Esophagus muscularis mucosa (tissue), 4 donors: Measurements from ENCODE around the gene RPL13. TPM values are rescaled to one million over a fixed set of nuclear protein-coding genes. Genes with fewer than 3 reads are reported as not detected.

ENCODE experiments used
- DNase-seq: peaks from one replicate; pipeline ENCODE4 v3.0.0-alpha.2; 2017; ENCODE audit errors: extremely low spot score
- H3K27ac ChIP-seq, 4 donors: fragments of 200-600 bp; sonication (generic); replicated peaks in 1 of 4; 1 replicate in 3 of 4; 2 replicates in 1 of 4; pipeline ENCODE4 v1.5.1; 2016 to 2019; ENCODE audit warnings: mild to moderate bottlenecking in 1 of 4
- H3K27me3 ChIP-seq, 4 donors: fragments of 200-600 bp; sonication (generic); one replicate each; pipeline versions ENCODE4 v1.5.1 to v1.6.0; 2016 to 2019
- H3K36me3 ChIP-seq, 4 donors: fragments of 200-600 bp; sonication (generic); one replicate each; pipeline ENCODE4 v1.5.1; 2016 to 2019
- H3K4me1 ChIP-seq, 4 donors: fragments of 200-600 bp; sonication (generic); one replicate each; pipeline ENCODE4 v1.5.1; 2016 to 2019
- H3K4me3 ChIP-seq, 4 donors: fragments of 200-600 bp; sonication (generic); 1 replicate in 2 of 4; 2 replicates in 2 of 4; pipeline ENCODE4 v1.5.1; 2016 to 2019; ENCODE audit warnings: mild to moderate bottlenecking in 4 of 4, moderate library complexity in 1 of 4
- H3K9me3 ChIP-seq, 4 donors: fragments of 200-600 bp; sonication (generic); 1 replicate in 3 of 4; 2 replicates in 1 of 4; pipeline ENCODE4 v1.5.1; 2016 to 2019
- EP300 ChIP-seq: sonication (generic); formaldehyde crosslinking; IDR thresholded peaks from one replicate; pipeline ENCODE4 v1.6.1; 2017; ENCODE audit warnings: antibody characterized with exemption
- POLR2A ChIP-seq: fragments of 450-650 bp; IDR thresholded peaks from one replicate; pipeline ENCODE4 v1.6.1; 2017; ENCODE audit warnings: antibody characterized with exemption, moderate library complexity, mild to moderate bottlenecking, low read depth
- POLR2AphosphoS5 ChIP-seq, 2 donors: sonication (generic); formaldehyde crosslinking; IDR thresholded peaks; one replicate each; pipeline ENCODE4 v1.6.1; 2017; ENCODE audit warnings: antibody characterized with exemption in 2 of 2
- WGBS: methylation state at CpG from one replicate; pipeline ENCODE4 v1.1.5; 2018; 5-methylcytosine and 5-hydroxymethylcytosine counted together
- intact Hi-C: fragments of 100-400 bp; cut with DNase I; formaldehyde crosslinking; loops from one replicate; pipeline ENCODE4 v1.15.1; 2023
- total RNA-seq, 4 donors: library from RNA; depleted of rRNA; stranded (reverse); fragments of >200 nt; gene quantifications; one replicate each; pipeline versions ENCODE4 v1.1.0 to v1.2.1, GENCODE V29; 2016
- TF ChIP-seq, protein P1 (sequence below), 3 experiments: fragments of 200-600 bp in 2 of 3; fragments of 450-650 bp in 1 of 3; sonication (generic) in 2 of 3; IDR thresholded peaks; one replicate each; pipeline ENCODE4 v1.5.1; 2017 to 2019; ENCODE audit warnings: antibody characterized with exemption in 3 of 3, mild to moderate bottlenecking in 2 of 3, moderate library complexity in 1 of 3

The RPL13 gene
- total RNA-seq, 4 donors from 2014 or later = 4,039 to 6,804 (median 5,312) TPM

DNA sequence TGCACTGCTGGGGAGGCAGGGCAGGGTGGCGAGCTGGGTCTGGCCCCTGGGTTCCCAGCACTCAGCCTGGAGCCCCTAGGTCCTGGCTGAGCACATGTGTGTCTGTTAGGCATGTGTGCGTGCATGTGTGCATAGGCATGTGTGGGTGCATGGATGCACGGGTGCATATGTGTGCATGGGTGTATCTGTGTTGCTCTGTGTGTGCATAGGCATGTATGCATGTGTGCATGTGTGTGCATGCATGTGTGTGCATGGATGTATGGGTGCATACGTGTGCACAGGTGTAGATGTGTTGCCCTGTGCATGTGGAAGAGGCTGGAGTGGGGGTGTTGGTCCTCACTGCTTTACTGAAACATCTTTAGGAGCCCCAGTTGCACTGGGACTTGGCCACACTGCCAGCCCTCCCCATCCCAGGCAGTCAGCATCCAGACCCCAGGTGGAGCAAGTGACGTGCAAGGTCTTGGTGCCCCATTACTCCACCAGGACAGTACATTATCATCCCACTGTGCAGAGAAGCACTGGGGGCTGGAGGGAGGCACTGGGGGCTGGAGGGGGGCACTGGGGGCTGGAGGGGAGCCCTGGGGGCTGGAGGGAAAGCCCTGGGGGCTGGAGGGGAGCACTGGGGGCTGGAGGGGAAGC lies 42.6 kb downstream of the RPL13 start:
- H3K27me3 ChIP-seq = peaks cover 0 to 49% (median 0%) of the 10 kb centered on the region in 4 donors
- no peak overlapping the region for H3K27ac ChIP-seq
- H3K36me3 ChIP-seq = no peaks in the 10 kb centered on the region
- intact Hi-C loops = no loop called here
- no peaks in the 10 kb centered on the region for H3K9me3 ChIP-seq
- DNase-seq = no peak
- no peak for TF ChIP-seq EP300
- 52% methylated on average over 4 of the region's 5 CpGs for WGBS
- peaks cover 3 to 14% (median 11%) of the 10 kb centered on the region in 4 donors for H3K4me1 ChIP-seq
- no peak overlapping the region for H3K4me3 ChIP-seq

DNA sequence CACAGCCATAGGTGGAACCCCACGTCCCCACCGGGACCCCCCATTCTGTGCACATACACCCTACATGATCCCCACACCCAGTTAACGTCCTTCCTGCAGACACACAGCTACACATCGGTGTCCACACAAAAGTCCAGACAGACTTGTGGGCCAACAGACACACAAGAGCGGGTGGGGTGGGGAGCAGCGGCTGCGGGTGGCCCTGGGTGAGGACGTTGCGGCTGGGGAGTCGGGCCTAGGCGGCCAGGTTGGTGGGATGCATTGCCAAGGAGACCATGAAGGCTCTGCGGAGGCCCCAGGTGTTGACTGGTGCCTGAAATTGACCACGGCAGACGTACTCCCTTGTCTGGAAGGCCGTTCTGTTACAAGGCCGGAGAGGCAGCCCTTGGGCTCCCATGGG lies 44.3 kb downstream of the RPL13 start:
- 88% methylated on average over 15 of the region's 16 CpGs for WGBS
- no peak overlapping the region for H3K4me3 ChIP-seq
- TF ChIP-seq EP300 (no peak), POLR2AphosphoS5 (IDR thresholded peaks at IDR 0.05) (no peak), POLR2A (no peak)
- TF ChIP-seq, protein P1, sequence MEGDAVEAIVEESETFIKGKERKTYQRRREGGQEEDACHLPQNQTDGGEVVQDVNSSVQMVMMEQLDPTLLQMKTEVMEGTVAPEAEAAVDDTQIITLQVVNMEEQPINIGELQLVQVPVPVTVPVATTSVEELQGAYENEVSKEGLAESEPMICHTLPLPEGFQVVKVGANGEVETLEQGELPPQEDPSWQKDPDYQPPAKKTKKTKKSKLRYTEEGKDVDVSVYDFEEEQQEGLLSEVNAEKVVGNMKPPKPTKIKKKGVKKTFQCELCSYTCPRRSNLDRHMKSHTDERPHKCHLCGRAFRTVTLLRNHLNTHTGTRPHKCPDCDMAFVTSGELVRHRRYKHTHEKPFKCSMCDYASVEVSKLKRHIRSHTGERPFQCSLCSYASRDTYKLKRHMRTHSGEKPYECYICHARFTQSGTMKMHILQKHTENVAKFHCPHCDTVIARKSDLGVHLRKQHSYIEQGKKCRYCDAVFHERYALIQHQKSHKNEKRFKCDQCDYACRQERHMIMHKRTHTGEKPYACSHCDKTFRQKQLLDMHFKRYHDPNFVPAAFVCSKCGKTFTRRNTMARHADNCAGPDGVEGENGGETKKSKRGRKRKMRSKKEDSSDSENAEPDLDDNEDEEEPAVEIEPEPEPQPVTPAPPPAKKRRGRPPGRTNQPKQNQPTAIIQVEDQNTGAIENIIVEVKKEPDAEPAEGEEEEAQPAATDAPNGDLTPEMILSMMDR (IDR thresholded peaks at IDR 0.05) = no peak
- H3K9me3 ChIP-seq = no peaks in the 10 kb centered on the region
- H3K27me3 ChIP-seq = peaks cover 0 to 63% (median 0%) of the 10 kb centered on the region in 4 donors
- intact Hi-C loops = no loop called here
- no peak for DNase-seq
- peaks cover 3 to 14% (median 11%) of the 10 kb centered on the region in 4 donors for H3K4me1 ChIP-seq
- H3K27ac ChIP-seq = no peak overlapping the region
- H3K36me3 ChIP-seq = no peaks in the 10 kb centered on the region

DNA sequence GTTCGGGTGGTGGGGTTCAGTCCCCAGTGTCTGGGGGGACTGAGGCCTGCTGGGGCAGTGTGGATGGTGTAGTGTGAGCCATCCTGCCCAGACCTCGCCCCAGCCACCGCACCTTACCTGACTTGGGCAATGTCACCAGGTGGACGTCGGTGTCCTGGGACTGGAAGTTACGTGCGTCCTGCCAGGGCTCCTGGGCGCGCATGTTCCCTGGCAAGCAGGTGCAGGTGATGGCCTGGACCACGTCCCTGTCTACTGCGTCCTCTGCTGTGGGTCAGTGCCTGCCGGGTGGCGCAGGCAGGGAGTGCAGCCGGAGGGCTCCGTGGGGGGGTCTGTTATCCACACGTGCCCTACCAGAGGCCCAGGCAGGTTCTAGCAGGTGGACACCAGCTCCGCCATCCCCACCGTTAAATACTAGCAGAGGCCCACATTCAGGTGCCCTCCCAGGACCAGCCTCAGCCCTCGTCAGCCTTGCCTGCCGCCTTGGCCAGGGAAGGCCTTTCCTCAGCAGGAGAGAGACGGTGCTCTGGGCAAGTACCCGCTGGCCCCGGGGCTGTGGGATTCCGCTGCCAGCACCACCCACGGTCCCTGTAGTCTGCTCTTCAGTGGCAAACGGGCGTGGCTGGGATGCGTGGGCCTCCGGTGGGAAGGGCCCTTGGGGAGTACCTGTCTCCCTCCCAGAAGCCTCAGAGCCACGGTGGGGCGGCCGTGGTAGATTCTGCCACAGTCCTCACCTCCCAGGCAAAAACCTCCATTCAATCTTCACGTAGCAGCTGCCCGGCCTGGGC lies 44.9 kb downstream of the RPL13 start:
- H3K4me1 ChIP-seq = peaks cover 3 to 14% (median 11%) of the 10 kb centered on the region in 4 donors
- H3K27ac ChIP-seq = no peak overlapping the region
- no peak overlapping the region for H3K4me3 ChIP-seq
- no peak for DNase-seq
- peaks cover 0 to 63% (median 0%) of the 10 kb centered on the region in 4 donors for H3K27me3 ChIP-seq
- intact Hi-C loops = no loop called here
- no peaks in the 10 kb centered on the region for H3K36me3 ChIP-seq
- WGBS = 78% methylated on average over 8 of the region's 34 CpGs
- TF ChIP-seq, protein P1 (IDR thresholded peaks at IDR 0.05) = no peak
- TF ChIP-seq EP300 = no peak
- TF ChIP-seq POLR2AphosphoS5 (IDR thresholded peaks at IDR 0.05) = no peak
- no peak for TF ChIP-seq POLR2A
- H3K9me3 ChIP-seq = no peaks in the 10 kb centered on the region

DNA sequence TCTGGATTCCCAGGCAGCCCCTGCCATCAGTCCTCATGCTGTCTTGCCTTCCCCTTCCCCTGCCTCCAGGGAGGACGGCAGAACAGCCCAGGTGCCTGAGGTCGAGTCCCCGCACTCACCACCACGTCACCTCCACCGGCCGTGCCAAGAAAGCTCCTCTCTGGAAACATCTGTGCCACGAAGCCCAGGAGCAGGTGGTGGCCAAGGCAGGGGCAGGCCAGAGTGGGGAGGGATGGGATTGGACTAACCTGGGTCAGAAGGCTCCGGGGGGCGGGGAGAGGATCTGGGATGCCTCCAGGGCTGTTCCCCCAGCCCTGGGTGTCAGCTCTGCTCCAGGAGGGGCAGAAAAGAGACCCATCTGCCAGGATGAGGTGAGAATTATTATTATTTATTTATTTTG lies 45.5 kb downstream of the RPL13 start:
- Histone ChIP-seq H3K9me3 (no peaks in the 10 kb centered on the region), H3K4me1 (peaks cover 3 to 14% (median 11%) of the 10 kb centered on the region in 4 donors), H3K27ac (no peak overlapping the region), H3K4me3 (no peak overlapping the region), H3K36me3 (no peaks in the 10 kb centered on the region), H3K27me3 (peaks cover 0 to 68% (median 0%) of the 10 kb centered on the region in 4 donors)
- no peak for DNase-seq
- intact Hi-C loops = no loop called here
- TF ChIP-seq, protein P1 (IDR thresholded peaks at IDR 0.05) = no peak
- no peak for TF ChIP-seq POLR2A
- TF ChIP-seq EP300 = no peak
- TF ChIP-seq POLR2AphosphoS5 (IDR thresholded peaks at IDR 0.05) = no peak
- WGBS = 83% methylated on average over 7 of the region's 9 CpGs

DNA sequence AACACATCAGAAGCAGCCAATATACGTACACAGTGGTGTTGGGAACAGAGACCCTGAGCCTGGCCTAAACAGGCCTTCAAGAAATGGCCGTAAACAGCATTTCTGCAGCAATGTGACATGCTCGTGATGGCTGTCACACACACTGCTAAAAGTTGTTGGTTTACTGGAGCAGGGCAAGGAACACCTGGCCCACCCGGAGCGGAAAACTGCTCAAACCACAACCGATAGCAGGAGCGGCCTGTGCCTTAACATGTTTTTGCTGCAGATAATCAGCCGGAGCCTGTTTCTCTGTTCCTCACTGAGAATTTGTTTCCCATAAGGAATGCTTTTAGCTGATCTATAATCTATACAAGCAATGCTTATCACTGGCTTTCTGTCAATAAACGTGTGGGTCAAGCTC lies 47.0 kb downstream of the RPL13 start:
- Histone ChIP-seq H3K4me1 (peaks cover 3 to 8% (median 5%) of the 10 kb centered on the region in 4 donors), H3K4me3 (no peak overlapping the region), H3K9me3 (no peaks in the 10 kb centered on the region), H3K27me3 (peaks cover 0 to 74% (median 0%) of the 10 kb centered on the region in 4 donors), H3K36me3 (no peaks in the 10 kb centered on the region), H3K27ac (no peak overlapping the region)
- WGBS = 88% methylated on average over 9 of the region's 9 CpGs
- TF ChIP-seq POLR2A (no peak), POLR2AphosphoS5 (IDR thresholded peaks at IDR 0.05) (no peak), EP300 (no peak)
- TF ChIP-seq, protein P1 (IDR thresholded peaks at IDR 0.05) = no peak
- intact Hi-C loops = no loop called here
- no peak for DNase-seq
